ENCODE results near the gene TUBGCP3. TPM values are rescaled to one million over a fixed set of nuclear protein-coding genes. Genes with fewer than 3 reads are reported as not detected.

Gene TUBGCP3
- total and polyA plus RNA-seq, 2 experiments from 2014 or later = 12.5 to 12.9 TPM

DNA sequence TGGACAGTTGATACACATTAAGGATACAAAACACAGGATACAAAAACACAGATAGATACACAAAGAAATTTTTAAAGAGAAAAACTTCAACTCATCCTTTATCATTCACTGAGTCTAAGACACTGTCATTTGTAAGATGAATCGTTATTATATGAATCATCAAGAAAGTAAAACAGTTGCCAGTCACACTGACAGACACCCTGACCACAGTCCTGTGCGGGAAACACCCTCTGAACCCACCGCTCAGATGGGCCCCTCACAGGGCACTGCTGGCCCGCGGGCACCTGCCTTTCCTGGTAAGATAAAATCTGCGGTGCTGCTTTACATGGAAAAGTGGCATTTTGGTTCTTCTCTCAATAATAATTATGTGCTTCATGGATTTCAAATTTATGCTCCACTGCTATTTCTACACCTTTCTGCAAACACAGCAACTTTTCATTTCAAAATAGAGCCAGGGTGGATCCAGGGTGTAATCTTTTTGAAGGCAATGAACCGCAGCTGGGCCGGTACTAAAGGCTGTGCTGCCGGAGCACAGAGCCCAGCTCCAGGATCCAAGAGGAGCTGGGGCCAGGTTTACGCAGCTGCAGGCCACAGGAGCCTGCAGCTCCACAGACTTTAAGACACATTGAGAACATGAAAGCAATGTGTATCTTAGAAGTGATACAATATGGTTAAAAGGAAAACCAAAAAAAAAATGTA lies 76.8 kb downstream of the TUBGCP3 start:
- H3K27me3 ChIP-seq = no peaks in the 10 kb centered on the region
- H3K9me3 ChIP-seq (ENCODE audit: low read depth) = no peaks in the 10 kb centered on the region
- no peak for DNase-seq (ENCODE audit: low read depth in 1 of 2, low spot score in 1 of 2)
- TF ChIP-seq, protein P1, sequence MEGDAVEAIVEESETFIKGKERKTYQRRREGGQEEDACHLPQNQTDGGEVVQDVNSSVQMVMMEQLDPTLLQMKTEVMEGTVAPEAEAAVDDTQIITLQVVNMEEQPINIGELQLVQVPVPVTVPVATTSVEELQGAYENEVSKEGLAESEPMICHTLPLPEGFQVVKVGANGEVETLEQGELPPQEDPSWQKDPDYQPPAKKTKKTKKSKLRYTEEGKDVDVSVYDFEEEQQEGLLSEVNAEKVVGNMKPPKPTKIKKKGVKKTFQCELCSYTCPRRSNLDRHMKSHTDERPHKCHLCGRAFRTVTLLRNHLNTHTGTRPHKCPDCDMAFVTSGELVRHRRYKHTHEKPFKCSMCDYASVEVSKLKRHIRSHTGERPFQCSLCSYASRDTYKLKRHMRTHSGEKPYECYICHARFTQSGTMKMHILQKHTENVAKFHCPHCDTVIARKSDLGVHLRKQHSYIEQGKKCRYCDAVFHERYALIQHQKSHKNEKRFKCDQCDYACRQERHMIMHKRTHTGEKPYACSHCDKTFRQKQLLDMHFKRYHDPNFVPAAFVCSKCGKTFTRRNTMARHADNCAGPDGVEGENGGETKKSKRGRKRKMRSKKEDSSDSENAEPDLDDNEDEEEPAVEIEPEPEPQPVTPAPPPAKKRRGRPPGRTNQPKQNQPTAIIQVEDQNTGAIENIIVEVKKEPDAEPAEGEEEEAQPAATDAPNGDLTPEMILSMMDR (IDR thresholded peaks at IDR 0.05; ENCODE audit: low read depth, low read length) = no peak
- H3K4me1 ChIP-seq (ENCODE audit: low read depth) = peaks cover 21% of the 10 kb centered on the region
- no peak overlapping the region for H3K27ac ChIP-seq
- peaks cover 7% of the 10 kb centered on the region for H3K36me3 ChIP-seq
- no peak overlapping the region for H3K4me3 ChIP-seq

DNA sequence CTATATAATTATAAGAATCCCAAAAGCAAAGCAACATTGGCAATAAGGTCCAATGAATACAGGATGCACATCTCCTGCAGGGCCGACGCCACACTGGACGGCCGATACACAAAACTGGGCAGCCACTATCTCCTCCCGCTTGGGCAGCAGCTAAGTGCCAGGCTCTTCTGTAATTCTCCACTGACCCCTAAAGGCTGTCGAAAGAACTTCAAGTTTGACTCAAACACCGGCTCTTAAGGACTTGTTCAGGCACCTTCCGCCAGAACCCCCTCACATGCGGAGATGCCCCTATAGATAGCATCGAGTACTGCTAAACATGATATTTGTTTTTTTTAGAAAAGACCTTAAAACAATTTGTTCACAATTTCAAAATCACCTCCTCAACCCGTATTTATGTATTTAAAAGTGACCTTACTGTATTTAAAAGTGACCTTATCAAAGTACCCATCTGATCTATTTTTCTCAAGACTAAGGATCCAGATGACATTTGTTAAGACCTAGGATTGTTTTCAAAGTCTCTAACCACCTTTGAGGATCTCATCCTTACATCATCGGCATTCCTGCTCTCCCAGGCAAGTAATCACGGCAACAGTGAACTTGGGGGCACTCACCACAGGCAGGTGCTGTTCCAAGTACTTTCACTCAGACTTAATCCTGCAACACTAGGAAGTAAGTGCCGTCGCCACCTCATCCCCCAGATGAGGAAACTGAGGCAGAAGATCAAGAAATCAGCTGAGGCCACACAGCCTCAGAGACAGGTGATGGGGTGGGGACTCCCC lies 77.8 kb downstream of the TUBGCP3 start:
- H3K27ac ChIP-seq = peak overlapping the region; percentile 56
- H3K27me3 ChIP-seq = no peaks in the 10 kb centered on the region
- H3K4me3 ChIP-seq = no peak overlapping the region
- peak; percentile 64 to 83 for DNase-seq (ENCODE audit: low read depth in 1 of 2, low spot score in 1 of 2)
- TF ChIP-seq, protein P1 (IDR thresholded peaks at IDR 0.05; ENCODE audit: low read depth, low read length) = peak; percentile 48
- no peaks in the 10 kb centered on the region for H3K9me3 ChIP-seq (ENCODE audit: low read depth)
- H3K4me1 ChIP-seq (ENCODE audit: low read depth) = peaks cover 21% of the 10 kb centered on the region
- peaks cover 10% of the 10 kb centered on the region for H3K36me3 ChIP-seq

DNA sequence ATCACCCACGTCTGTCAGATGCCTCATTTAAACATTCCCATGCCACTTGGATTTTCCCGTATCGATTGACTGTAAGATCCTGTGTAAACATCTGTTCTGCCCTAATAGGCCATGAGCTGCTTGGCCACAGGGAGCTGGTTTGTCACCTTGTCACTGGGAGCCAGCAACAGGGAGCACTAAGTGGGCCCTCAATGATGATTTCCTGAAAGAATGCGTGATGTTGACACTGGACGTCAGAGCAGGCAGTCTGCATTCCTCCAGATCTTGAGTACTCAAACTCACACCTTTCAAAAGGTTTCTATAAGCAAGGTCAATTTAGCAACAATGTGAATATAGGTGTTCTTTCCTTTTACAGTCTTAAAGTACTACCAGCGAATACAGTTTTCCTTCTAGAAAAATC lies 78.8 kb downstream of the TUBGCP3 start:
- Histone ChIP-seq H3K4me1 (ENCODE audit: low read depth) (peaks cover 21% of the 10 kb centered on the region), H3K27me3 (no peaks in the 10 kb centered on the region), H3K4me3 (no peak overlapping the region), H3K9me3 (ENCODE audit: low read depth) (no peaks in the 10 kb centered on the region), H3K27ac (peak overlapping the region; percentile 56), H3K36me3 (peaks cover 13% of the 10 kb centered on the region)
- DNase-seq (ENCODE audit: low read depth in 1 of 2, low spot score in 1 of 2) = peak in 1 of 2 donors; percentile 72
- TF ChIP-seq, protein P1 (IDR thresholded peaks at IDR 0.05; ENCODE audit: low read depth, low read length) = no peak

- Histone ChIP-seq H3K27ac (no peak overlapping the region), H3K4me3 (no peak overlapping the region), H3K36me3 (peaks cover 19% of the 10 kb centered on the region), H3K4me1 (ENCODE audit: low read depth) (peaks cover 9% of the 10 kb centered on the region), H3K9me3 (ENCODE audit: low read depth) (no peaks in the 10 kb centered on the region), H3K27me3 (no peaks in the 10 kb centered on the region)
- DNase-seq (ENCODE audit: low read depth in 1 of 2, low spot score in 1 of 2) = no peak
- TF ChIP-seq, protein P1 (IDR thresholded peaks at IDR 0.05; ENCODE audit: low read depth, low read length) = no peak
Observed at GRCh38 chr13:112506046-112506445, 81.9 kb downstream of the TUBGCP3 start.

GRCh38 chr13:112496166-112496565 lies 91.8 kb downstream of the TUBGCP3 start:
- Histone ChIP-seq H3K36me3 (peaks cover 20% of the 10 kb centered on the region), H3K27ac (no peak overlapping the region), H3K4me3 (no peak overlapping the region), H3K4me1 (ENCODE audit: low read depth) (no peaks in the 10 kb centered on the region), H3K9me3 (ENCODE audit: low read depth) (no peaks in the 10 kb centered on the region), H3K27me3 (no peaks in the 10 kb centered on the region)
- DNase-seq (ENCODE audit: low read depth in 1 of 2, low spot score in 1 of 2) = no peak
- TF ChIP-seq, protein P1 (IDR thresholded peaks at IDR 0.05; ENCODE audit: low read depth, low read length) = no peak

All from cardiac muscle cell (in vitro differentiated cells and primary cell).